Stimulated activated CD8-positive, alpha-beta memory T cell treated with anti-CD3 and anti-CD28 coated beads, Interleukin-15, amount 100 ng/mL, for 4 hours (primary cell): ENCODE data around the gene SEZ6.

Experiments used
- DNase-seq, 2 donors: peaks; one replicate each; pipeline ENCODE4 v3.0.0-alpha.2; 2020; ENCODE audit warnings: low read depth in 2 of 2

The SEZ6 gene

DNA sequence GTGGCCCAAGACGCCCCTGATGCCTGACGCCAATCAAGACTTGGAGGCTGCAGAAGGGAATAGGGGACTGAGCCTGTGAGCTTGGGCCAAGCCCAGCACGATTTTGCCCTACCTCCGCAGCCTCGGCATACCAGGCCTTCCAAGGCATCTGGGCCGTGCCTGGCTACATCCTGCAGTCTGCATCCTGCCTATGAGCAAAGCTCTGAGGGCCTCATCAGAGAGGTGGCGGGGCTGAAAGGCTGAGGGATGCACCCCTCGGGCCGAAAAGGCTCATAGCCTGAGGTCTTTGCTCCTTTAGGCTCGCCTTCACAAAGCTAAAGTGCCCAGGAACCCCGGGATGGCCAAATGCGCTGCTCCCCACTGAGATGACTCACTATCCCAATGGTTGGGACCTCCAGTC lies 2.5 kb downstream of the SEZ6 start:
- no peak for DNase-seq

- no peak for DNase-seq
Measured at GRCh38 chr17:29002811-29003210, 3.0 kb downstream of the SEZ6 start.

GRCh38 chr17:29000973-29001372 lies 4.9 kb downstream of the SEZ6 start:
- no peak for DNase-seq

DNA sequence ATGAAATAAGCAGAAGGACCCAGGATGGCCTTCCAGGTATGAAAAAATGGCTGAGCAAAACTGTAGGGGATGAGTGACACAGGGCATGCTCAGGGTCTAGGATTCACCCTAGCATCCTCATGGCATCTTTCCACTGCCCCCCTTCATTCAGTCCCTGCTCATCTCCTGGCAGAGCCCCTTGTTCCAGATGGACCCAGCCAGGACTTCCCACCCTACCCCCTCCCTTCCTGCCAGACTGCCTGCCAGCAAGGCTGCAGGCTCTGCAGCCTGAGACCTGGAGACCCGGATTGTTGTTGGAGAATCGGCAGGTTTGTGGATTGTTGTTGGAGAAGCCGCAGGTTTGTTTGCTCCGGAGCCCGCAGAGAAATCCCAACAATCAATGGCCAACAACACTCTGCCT lies 6.6 kb downstream of the SEZ6 start:
- DNase-seq = no peak

GRCh38 chr17:28997806-28998205 lies 8.0 kb downstream of the SEZ6 start:
- DNase-seq = no peak

- no peak for DNase-seq
Measured at GRCh38 chr17:28996554-28997096, 9.2 kb downstream of the SEZ6 start.

GRCh38 chr17:28993645-28994426 lies 12.0 kb downstream of the SEZ6 start:
- no peak for DNase-seq

DNA sequence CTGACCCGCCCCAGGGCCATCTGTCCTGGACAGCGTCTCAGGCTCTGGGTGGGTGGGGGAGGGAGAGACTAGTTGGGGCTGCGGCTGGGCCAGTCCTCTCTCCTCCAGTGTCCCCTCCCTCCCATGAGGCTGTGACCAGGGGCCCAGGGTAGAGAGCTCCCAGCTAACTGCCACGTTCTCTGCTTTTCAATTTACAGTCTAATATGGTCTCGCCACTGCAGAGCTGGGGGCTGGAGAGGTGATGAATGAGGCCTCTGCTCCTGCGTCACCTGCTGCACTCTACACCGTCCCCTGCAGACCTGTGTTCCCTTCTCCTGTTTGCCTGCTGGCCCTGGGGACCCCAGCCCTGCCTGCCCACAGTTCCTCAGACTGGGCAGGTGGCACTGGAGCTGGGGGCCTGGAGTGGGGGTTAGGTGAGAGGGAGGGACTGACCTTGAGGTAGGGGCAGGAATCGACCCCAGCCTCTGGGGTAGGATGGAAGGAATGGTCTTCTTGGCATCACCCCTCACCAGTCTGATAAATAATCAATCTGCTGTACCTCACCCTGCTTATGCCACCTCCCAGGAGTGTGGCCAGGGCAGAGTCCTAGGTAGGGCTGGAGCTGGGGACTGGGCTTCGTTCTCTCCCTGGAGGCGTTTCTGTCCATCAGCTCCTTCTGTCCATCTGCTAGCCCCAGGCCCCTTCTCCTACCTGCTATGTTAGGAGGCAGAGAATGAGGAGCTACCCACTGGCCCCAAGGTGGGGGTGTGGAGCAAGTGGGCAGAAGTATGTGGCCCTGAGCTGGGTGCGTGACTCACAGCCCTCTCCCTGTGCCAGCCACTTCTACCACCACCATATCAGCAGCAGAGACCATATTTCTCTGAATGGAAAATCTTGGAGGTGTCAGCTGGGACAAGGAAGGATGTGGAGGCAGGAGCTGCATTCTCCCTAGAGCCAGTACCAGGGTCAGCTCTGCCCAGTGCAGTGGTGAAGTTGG lies 12.9 kb downstream of the SEZ6 start:
- no peak for DNase-seq

GRCh38 chr17:28992185-28992584 lies 13.6 kb downstream of the SEZ6 start:
- no peak for DNase-seq

GRCh38 chr17:28991779-28992178 lies 14.1 kb downstream of the SEZ6 start:
- DNase-seq = no peak

DNA sequence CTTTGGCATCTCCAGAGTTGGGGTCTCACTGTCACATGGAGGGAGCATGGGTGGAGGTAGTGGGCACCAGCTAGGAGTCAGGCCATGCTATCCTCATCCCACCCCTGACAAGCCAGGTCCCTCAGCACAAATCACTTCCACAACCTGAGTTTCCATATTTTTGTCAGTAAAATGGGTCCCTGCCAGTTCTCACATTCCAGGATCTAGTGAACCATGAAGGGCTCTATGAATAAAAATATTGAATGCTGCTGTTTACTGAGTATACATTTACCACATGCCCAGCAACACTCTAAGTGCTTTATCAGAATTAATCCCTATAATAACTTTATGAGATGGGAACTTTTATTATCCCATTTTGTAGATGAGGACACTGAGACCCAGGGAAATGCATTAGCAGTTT lies 16.8 kb downstream of the SEZ6 start:
- DNase-seq = no peak

DNA sequence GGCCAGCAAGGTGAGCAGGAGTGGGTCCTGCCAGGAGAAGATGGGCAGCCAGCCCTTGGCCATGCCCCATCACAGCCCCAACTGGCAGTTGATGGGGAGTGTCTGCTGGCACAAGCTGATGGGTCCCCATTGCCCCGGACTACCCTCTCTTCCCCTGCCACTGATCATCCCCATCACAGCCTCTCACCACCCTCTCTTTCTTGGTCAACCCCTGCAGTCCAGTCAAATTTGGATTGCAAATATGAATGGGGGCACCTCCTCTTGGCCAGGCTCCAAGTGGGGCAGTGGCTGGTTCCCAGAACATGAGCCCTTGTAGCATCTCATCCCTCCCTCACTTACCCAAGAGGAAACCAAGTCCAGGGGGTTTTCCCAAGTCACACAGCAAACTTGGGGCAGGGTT lies 17.4 kb downstream of the SEZ6 start:
- no peak for DNase-seq

GRCh38 chr17:28986714-28987655 lies 18.8 kb downstream of the SEZ6 start:
- DNase-seq = no peak

DNA sequence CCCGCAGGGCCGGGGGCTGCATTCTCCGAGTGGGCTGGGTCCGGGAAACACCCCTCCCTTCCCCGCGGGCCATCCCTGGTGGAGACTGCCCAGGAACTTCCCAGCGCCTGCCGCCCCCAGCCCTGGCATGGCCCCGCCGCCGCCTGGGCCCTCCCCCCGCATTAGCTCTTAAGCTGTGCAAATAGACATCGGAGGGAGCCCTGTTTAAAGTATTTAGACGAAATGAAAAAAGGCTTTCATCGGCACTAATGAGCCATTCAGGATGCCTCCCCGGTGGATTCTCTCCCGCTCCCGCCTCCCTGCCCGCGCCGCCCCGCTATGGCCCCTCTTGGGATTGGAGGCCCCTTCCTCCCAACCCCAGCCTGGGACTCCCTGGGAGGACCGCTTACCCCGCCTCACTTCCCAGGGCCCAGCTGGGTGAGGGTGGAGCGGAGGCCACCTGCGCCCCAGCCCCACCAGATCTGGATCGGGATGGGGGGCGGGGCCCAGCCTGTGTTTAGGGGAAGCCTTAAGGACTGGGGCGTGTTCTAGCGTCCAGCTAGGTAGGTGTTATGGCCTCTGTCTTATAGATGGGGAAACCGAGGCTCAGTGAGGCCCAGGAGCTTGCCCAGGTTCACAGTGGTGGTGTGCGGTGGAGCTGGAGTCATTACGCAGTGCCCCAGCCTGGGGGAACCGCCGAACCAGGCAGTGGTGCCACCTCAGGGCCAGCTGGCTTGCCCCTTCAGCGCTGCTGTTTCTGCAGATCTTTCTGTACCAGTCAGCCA lies 19.7 kb downstream of the SEZ6 start:
- DNase-seq = no peak

GRCh38 chr17:28983286-28984230 lies 22.3 kb downstream of the SEZ6 start:
- no peak for DNase-seq

DNA sequence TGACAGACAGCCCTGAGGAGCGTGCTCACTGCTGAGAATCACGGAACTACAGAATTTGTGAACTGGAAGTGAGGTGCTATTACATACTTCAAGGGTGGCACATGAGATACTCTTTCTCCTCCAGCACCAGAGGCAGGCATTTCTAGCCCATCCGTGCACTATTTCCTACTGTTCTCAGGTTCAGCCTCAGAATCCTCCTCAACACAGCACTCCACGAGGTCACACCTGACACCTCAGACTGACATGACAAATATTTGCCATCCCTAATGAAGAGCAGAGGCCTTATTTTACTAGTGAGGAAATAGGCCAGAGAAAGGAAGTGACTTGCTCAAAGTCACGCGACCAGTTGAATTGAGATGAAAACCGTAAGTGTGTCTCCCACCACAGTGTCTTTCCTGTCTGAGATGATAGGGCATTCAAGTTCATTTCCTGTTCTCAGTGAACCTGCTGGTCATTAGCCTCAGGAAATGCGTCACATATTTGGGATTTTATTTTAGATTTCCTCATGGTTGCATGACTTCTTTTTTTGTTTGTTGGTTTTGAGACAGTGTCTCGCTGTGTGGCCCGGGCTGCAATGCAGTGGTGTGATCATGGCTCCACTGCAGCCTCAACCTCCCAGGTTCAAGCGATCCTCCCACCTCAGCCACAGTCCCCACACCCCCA lies 23.6 kb downstream of the SEZ6 start:
- peak; percentile 22 to 37 for DNase-seq

- no peak for DNase-seq
Measured at GRCh38 chr17:28978356-28978964, 27.4 kb downstream of the SEZ6 start.

DNA sequence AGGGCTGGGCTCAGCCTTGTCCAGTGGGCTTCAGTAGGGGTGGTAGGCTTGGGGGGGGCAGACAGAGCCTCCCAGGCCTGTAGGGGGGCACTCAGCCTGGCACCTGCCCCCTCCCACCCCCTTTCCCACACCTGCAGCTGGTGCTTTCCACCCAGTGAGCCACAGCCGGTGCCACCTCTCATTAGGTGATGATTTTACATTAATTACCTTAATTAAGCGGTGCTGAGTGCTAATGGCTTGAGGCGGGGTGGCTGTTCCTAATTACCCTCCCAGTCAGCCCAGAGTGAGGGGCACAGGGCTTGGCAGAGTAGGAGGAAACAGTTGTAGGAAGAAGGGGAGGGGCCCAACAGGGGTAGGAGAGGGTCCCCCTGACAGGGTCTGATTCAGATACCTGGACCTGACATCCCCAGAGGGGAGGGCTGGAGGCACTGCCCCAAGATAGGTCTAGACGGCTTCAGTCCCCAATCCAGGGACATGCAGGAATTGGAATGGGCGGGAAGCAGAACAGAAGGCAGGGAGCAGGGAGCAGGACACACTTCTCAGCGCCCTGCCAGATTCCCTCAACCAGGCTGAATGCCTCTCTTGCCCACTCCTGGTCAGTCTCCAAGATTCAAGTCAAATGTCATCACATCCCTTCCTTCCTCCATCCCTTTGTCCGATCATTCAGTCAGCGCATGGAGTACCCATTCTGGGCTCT lies 28.0 kb downstream of the SEZ6 start:
- DNase-seq = no peak
